Spleen (tissue), 7 donors: Measurements from ENCODE around the gene ENOSF1.

ENCODE experiments used
- POLR2A ChIP-seq, 3 donors: fragments of 450-650 bp; IDR thresholded peaks; one replicate each; pipeline ENCODE4 v1.5.1; 2017; ENCODE audit warnings: antibody characterized with exemption in 3 of 3, mild to moderate bottlenecking in 1 of 3
- TF ChIP-seq, protein P1 (sequence below), 11 experiments: fragments of 200-600 bp in 7 of 11; fragments of 450-650 bp in 4 of 11; sonication (generic) in 4 of 11; IDR thresholded peaks in 8 of 11; conservative IDR thresholded peaks in 3 of 11; 1 replicate in 7 of 11; 2 replicates in 4 of 11; pipeline versions ENCODE4 v1.4.0 to v1.8.0; 2016 to 2021; ENCODE audit warnings: antibody characterized with exemption in 11 of 11, inconsistent platforms in 4 of 11, mild to moderate bottlenecking in 1 of 11
- donor health status: DM: no; HTN: no; CAD: no; lungs with moderate emphysema.
- donor health status: DM: no; HTN: no; CAD: no.
- donor health status: DM: no; HTN: no; CAD: no.

- no peak for TF ChIP-seq POLR2A (IDR thresholded peaks at IDR 0.05)
- TF ChIP-seq, protein P1, sequence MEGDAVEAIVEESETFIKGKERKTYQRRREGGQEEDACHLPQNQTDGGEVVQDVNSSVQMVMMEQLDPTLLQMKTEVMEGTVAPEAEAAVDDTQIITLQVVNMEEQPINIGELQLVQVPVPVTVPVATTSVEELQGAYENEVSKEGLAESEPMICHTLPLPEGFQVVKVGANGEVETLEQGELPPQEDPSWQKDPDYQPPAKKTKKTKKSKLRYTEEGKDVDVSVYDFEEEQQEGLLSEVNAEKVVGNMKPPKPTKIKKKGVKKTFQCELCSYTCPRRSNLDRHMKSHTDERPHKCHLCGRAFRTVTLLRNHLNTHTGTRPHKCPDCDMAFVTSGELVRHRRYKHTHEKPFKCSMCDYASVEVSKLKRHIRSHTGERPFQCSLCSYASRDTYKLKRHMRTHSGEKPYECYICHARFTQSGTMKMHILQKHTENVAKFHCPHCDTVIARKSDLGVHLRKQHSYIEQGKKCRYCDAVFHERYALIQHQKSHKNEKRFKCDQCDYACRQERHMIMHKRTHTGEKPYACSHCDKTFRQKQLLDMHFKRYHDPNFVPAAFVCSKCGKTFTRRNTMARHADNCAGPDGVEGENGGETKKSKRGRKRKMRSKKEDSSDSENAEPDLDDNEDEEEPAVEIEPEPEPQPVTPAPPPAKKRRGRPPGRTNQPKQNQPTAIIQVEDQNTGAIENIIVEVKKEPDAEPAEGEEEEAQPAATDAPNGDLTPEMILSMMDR (IDR thresholded peaks at IDR 0.05 in 8 of 11, conservative IDR thresholded peaks at IDR 0.05 in 3 of 11), result no peak
Observed at GRCh38 chr18:649341-649740, 63.1 kb downstream of the ENOSF1 start.
